HUDEP-2 (cell line): ENCODE data around the gene ALG11.
A peak's percentile ranks its signal among the peaks of the same experiment; 100 is the strongest.
"Not testable (repeated sequence)": the region's sequence is repeated elsewhere in the genome, so short reads cannot be mapped to it uniquely, and the experiment has no call there.

Source experiments
- DNase-seq, 76 experiments: peaks; one replicate each; lab custom pipeline; 2025; ENCODE audit not compliant: unreplicated experiment in 76 of 76; lab: John Stamatoyannopoulos, UW

ALG11 gene, protein sequence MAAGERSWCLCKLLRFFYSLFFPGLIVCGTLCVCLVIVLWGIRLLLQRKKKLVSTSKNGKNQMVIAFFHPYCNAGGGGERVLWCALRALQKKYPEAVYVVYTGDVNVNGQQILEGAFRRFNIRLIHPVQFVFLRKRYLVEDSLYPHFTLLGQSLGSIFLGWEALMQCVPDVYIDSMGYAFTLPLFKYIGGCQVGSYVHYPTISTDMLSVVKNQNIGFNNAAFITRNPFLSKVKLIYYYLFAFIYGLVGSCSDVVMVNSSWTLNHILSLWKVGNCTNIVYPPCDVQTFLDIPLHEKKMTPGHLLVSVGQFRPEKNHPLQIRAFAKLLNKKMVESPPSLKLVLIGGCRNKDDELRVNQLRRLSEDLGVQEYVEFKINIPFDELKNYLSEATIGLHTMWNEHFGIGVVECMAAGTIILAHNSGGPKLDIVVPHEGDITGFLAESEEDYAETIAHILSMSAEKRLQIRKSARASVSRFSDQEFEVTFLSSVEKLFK

DNA sequence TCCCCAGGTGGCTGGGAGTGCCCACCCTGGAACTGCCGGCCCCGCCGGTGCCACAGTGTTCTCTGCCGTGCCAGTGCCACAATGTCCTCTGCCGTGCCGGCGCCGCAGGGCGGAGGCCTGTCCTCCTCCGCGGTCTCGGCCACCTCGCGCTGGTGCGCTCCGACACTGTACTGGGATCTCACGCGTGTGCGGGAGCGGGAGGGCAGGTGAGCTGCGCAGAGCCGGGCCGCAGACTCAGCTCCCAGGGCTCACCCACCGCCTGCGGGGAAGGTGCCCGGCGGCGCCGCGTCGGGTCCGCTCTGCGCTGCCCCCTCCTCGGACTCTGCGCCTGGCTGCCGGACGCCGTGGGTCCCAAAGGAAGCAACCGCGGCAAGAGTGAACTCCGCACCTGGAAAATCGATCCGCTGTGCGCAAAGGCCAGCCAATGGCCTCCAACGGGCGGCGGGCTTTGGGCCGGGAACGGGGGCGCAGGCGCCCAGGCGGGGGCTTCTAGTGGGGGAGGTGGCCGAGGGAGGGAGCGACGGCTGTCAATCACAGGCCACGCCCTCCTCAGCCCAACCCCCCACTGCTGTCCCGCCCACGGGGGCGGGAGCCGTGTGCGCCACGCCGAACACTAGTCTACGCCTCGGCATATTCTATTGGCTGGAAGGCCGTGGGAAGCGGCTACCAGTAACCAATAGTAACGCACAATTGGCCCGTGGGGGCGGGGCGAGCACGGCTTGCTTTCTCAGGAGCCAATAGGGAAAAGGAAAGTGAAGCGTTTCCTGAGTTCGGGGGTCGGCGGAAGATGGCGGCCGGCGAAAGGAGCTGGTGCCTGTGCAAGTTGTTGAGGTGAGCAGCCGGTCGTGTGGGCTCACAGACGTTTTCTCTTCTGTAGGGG, at the start of gene ALG11:
ALG11 (plus strand) TSS at position 767 of the 880 bp plus-strand sequence; CDS start at position 788, 21 bp downstream.
- peak; percentile 51 to 99 (median 97) for DNase-seq

DNA sequence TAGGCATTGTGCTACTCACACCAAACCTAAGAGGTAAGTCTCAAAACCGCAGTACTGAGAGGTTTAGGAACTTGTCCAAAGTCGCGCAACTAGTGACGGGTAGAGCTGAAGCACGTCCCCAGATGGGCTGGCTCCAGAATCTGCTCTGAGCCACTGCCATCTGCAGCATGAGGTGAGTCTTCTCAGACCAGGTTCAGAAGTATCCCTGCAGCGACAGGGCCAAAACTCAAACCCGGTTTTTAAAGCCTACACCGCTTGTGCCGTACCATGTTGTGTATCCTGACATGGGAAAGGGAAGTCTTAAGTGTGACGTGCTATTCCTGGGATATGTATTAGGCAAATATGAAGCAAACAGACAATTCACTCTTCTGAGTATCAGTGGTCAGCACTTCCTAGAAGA, 46.0 kb upstream of the ALG11 start:
- DNase-seq, result no peak

DNA sequence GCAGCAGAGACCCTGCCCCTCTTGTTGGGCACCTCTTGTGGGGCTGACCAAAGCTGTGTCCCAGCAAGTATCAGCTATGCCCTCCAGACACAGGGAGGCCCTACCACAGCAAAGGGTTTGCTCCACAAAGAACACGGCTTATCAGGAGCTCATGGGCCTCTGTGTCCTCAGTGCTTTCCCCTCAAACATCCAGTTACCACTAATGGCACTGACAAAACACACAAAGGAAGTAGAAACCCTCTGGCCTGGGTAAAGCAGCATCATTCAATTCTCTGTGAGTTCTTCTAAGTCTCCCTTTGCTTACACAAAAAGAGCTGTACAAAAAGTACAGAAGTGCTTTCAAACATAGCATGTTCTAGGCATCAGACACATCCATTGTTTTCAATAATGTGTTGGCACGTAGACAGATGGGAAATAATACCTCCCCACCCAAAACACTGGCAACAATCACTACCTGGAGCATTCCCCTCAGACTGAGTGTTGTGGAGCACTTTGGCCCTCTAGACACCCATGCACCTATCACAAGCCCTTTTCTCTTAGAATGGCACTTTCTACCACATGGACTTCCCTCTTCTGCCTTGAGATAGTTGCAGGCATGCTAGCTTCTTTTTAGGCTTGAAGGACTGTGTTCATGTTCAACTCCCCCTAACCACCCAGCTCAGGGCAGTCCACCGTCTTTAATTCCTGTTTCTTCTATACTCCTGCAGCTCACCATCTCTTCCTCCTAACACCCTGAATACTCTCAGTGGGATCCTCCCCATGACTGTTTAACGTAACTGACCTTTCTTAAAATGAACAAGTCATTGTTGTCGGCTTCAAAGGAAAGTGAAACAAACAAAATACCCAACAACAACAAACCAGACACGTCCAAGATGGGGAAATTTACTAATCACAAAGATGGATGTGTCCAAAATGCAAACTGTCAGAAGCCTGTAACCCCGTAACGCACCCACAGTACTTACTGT, 44.4 kb upstream of the ALG11 start:
- DNase-seq, result no peak

DNA sequence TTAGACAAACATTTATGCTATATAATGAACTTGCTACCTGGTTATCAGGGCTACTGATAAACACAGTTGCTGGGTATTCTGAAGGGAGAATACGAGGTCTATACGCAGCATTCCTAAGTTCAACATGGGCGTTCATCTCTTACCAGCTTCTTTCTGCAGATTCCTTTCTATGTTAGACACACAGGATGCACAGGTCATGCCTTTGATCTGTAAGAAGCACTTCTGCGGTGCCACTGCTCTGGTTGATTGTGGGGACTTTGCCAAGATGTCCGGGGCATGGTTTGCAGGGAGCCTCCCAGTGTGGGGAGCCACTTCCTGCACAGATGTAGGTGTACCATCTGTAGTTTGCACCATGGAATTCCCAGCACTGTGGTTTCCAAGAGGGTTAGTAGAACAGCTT, 41.8 kb upstream of the ALG11 start:
- DNase-seq, result no peak

DNA sequence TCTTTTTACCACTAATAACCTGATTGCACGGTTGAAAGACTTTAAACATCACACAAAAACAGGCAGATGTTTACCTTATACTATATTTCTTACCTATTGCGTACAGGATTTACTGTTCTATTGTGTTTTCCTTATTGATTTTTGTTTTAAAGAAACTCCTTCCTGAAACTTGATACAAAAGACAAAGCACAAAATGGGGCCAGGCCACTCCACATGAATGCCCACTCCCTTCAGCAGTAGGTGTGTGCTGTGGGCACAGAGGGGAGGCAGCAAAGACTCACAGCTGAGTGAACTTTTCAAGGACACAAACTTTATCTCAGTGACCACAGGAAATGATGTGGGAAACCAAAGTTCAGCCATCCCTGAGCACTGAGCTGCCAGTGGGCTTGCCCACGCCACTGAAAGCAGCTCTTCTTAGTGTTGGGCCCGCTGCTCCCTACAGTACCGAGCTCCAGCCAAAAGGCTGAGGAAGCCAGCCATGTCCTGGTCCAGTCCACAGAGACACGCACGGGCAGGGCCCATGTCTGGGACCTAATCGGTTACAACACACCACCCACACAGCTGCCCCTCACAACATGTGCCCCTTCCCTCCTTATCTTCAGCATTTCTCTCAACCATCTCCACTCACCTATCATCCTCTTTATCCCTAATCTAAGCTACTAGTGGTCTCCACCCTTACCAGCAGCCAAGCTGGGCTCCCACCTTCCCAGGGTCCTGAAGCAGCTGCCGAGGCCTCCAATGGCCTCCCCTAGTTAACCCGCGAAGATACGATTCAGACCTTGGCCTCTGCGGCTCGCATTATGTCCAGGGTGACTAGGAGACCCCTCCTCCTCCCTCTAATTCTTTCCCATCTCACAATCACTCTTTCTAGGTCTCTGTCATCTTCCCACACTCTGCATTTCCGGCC, 40.4 kb upstream of the ALG11 start:
- DNase-seq, result no peak

DNA sequence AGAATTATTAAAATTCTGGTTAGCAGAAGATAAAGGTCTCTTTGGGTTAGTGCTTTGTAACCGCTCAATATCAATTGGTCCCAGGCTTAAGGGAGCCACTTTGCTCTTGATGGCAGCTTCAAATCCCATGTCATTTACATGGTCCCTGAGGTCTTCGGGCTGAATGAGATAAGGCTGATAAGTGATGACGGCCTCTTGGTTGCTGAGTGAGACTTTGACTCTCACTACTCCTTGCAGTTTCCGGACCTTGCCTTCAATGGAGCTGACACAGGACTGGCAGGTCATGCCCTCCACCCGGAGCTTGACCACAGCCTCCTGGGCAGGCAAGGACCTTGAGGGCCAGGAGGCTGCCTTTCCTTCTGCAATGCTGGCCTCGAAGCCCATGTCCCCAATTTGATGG, 37.7 kb upstream of the ALG11 start:
- peak in 4 of 76 experiments; percentile 12 to 54 (median 32) for DNase-seq

DNA sequence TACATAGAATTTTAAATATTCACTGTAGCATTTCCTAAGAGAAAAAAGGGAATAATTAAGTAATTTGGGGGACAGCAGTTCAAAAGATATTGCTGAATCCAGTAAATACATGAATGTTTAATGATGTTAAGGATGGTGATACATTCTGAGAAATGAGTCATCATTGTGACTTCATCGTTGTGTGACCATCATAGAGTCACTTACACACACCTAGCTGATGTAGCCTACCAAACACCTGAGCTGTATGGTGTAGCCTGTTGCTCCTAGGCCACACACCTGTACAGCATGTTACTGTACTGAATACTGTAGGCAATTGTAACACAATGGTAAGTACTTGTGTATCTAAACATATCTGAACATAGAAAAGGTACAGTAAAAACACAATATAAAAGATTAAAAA, 35.8 kb upstream of the ALG11 start:
- no peak for DNase-seq

DNA sequence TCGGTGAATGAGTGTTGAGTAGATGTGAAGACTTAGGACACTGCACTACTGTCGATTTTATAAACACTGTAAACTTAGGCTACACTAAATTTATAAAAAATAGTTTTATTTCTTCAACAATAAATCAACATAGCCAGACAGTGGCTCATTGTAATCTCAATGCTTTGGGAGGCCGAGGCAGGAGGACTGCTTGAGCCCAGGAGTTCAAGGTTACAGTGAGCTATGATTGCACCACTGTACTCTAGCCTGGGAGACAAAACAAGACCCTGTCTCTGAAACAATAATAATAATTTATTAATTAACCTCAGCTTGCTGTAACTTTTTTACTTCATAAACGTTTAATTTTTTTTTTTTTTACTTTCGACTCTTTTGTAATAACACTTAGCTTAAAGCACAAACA, 35.3 kb upstream of the ALG11 start:
- DNase-seq, result no peak

DNA sequence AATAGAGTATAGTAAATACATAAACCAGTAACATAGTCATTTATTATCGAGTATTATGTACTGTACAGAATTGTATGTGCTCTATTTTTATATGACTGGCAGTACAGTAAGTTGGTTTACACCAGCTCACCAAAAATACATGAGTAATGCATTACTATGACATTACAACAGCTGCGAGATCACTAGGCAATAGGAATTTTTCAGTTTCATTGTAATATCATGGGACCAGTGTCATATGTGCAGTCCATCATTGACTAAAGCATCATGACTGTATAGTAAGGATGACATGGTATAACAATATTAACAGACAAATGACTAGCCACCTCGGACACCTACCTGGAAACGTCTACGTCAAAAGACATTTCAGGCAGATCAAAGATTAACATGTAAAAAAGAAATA, 34.6 kb upstream of the ALG11 start:
- DNase-seq, result no peak

DNA sequence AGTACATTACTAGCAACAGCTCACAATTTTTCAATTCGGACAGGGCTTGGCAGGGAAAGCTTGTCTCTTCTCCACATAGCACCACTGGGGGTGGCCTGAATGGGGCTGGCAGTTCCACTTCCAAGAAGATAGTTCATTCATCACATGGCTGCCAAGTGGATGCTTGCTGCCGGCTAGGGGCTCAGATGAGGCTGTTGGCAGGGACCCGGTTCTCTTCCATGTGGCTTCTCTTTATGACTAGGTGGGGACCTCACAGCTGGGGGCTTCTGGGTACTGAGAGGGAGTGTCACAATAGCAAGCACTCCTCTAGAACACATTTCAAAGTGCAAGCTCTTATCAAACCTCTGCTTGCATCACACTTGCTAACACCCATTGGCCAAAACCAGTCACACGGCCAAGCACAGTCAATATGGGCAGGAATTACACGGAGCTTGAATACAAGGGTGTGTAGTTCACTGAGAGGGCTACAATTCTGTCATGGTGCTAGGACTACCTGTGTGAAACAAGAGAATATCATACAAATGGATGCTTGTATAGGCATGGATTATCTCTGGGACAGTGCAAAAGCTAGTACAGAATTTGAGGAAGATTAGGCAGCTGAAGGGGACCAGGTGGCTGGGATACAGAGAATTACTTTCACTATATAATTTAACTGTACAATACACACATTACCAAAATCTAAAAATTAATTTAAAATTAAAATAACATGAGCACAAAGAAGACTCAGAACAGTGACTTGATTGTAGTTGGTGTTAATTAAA, 33.2 kb upstream of the ALG11 start:
- DNase-seq, result peak in 29 of 76 experiments; percentile 13 to 86 (median 32)

DNA sequence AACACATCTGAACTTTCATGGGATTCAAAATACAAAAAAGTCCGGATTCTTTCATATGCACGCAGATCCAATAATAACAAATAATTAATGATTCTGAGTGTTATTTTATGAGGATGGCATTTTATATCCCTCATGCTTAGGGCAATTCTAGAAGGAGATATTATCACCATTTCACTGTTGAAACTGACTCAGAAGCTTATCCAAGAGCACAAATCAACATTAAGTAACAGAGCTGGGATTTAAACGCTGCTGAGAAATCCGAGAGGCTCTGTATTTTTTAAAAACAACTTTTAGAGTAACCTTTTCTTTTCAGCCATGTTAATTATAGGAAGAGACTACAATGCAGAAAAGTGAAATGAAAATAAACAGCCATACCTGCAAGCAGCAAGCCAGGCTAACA, 31.3 kb upstream of the ALG11 start:
- no peak for DNase-seq

DNA sequence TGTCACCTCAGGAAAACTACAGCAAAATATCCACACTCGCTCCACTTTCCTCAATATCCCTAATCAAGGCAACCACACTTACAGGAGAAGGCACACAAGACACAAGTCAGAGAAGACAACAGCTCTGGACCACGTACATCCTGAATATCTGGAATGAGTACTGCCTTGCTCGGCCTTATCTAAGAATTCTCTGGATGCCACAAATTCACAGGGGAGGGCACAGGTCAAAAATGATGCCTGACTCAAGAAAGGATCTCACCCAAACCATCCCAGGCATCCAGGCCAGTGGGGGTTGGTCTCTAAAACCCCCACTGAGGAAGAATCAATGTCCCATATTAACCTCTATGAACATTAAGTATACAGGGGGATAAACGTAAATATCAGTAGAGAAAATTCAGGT, 30.8 kb upstream of the ALG11 start:
- DNase-seq, result no peak

DNA sequence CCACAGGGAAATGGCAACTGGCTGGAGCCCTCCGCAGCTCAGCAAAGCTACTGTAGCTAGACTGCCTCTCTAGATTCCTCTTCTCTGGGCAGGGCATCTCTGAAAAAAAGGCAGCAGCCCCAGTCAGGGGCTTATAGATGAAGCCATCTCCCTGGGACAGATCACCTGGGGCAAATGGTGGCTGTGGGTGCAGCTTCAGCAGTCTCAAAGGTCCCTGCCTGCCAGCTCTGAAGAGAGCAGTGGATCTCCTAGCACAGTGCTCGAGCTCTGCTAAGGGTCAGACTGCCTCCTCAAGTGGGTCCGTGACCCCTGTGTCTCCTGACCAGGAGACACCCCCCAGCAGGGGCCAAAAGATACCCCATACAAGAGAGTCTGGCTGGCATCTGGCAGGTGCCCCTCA, 28.9 kb upstream of the ALG11 start:
- DNase-seq, result not testable (repeated sequence)

DNA sequence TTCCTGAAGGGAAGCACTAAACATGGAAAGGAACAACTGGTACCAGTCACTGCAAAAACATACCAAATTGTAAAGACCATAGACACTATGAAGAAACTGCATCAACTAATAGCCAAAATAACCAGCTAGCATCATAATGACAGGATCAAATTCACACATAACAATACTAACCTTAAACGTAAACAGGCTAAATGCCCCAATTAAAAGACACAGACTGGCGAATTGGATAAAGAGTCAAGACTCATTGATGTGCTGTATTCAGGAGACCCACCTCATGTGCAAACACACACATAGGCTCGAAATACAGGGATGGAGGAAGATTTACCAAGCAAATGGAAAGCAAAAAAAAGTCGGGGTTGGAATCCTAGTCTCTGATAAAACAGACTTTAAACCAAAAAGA, 27.3 kb upstream of the ALG11 start:
- not testable (repeated sequence) for DNase-seq

DNA sequence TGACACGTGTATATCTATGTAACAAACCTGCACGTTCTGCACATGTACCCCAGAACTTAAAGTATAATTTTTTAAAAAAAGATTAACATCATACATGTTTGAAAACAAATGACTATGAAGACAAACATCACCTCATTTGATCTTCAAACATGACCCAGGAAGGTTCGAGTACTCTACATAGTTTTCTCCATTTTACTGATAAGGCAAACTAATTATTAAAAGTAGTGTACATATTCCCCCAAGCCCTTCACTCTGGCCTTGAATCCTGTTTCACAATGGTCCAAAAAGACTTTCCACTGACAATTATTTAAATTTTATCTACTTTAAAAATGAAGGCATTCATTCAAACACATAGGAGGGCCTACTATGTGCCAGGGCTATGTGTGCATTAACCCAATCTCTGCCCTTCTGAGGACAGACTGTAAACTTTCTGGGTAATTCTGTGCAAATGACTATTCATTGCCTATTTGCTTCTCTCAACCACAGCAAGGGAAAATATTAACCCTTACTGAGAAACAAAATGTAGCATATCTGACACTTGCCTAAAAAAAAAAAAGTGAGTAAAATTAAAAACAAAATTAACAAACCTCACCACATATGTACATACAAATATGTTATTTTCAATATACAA, 23.1 kb upstream of the ALG11 start:
- no peak for DNase-seq

DNA sequence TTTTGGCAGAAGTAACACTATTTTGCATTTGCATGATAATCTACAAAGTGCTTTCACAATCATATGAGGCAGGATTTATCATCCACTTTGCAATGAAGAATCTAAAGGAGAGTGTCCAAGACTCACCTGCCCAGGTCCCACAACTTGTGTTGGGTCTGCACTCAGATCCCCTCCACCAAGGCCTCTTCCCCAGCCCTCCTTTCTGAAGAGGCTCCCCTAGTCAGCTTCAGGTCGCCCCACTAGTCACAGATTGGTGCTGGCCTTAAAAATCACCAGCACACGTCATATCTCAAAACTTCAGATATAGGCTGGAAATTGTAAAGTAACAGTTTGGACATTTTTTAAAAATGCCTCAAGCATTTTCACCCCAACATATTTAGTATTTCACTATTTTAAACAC, 18.5 kb upstream of the ALG11 start:
- peak in 14 of 76 experiments; percentile 8 to 63 (median 40) for DNase-seq

DNA sequence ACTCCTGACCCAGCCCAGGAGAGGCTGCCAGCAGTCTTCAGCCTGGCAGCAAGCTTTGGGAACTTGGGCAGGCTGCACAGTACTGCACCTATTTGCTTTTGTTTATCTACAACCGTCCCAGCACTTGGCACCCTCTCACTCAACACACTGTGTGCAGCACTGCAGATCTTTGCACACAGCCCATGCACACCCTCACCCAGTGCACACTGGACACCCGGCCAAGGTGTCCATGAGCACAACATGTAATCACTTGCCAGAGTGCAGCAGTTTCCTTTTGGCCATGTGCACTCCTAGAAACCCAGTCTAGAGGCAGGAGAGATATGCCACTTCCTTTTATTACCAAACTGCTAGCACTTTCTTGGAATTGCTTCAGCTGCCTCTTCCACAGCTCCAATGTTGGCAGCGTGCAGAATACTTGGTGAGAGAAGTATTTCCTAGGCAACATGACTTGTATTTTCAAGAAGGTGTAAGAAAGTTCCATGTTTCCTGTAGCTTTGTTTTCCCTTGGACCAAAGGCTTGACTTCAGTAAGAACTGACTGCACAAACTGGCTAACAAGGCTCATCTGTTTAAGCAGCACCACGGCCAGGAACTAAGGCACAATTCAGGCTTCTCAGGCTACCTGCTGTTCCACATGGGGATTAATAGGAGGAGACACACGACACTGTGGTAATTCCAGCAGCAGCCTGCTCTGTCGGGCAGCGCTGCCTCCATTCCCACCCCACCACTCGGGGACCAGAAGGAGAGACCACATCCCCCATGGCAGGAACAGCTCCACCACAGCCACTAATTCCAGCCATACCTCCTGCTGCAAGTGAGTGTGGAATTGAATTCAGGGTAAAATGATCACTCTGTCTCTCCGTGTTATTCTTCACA, 16.3 kb upstream of the ALG11 start:
- peak in 65 of 76 experiments; percentile 5 to 89 (median 52) for DNase-seq
